ENCODE data around the gene ELAVL1.

DNA sequence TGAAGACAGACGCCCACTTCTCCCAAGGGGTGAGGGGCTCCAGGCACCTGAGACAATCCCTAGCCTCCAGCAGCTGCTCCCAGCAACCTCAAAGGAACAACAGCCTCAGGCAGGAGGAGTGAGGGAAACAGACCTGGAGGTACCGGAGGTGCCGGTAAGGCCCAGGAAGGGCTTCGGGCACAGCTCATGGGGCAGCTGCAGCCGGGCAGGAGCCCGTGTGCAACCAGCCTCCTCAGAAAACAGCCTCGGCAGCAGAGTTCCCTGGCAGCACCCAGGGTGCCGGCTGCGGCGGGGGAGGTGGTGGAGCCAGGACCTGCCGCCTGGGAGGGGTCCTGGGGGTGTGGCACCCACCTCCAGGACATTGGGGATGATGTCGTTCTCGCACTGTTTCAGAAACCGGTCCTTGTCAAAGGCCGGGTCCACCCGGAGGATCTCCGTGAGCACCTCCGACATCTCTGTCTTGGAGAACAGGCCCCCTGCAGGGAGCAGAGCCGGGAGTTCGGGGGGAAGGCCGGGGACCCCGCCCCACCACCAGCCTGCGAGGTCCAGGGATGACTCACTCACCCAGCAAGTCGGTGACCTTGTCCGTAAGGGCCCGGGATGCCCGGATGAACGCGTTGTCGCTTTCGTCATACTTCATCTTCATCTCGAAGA is 73.0 kb downstream of the ELAVL1 start:
- no peak for TF ChIP-seq ZNF274 (IDR thresholded peaks at IDR 0.05; ENCODE audit: low read depth, low read length)
- TF ChIP-seq YY1 (IDR thresholded peaks at IDR 0.05; ENCODE audit: insufficient read depth, insufficient read length) = no peak
- no peak for TF ChIP-seq SUZ12 (IDR thresholded peaks at IDR 0.05; ENCODE audit: extremely low read depth, insufficient read depth, insufficient read length)

All from NT2/D1 (cell line).